Globus pallidus (tissue), 1 donor: ENCODE measurements around the gene AGAP1.
"Not testable (repeated sequence)": the region's sequence is repeated elsewhere in the genome, so short reads cannot be mapped to it uniquely, and the experiment has no call there.

Experiments used
- DNase-seq: peaks from one replicate; pipeline ENCODE4 v3.0.0-alpha.2; 2015; ENCODE audit warnings: low spot score

AGAP1 gene

DNA sequence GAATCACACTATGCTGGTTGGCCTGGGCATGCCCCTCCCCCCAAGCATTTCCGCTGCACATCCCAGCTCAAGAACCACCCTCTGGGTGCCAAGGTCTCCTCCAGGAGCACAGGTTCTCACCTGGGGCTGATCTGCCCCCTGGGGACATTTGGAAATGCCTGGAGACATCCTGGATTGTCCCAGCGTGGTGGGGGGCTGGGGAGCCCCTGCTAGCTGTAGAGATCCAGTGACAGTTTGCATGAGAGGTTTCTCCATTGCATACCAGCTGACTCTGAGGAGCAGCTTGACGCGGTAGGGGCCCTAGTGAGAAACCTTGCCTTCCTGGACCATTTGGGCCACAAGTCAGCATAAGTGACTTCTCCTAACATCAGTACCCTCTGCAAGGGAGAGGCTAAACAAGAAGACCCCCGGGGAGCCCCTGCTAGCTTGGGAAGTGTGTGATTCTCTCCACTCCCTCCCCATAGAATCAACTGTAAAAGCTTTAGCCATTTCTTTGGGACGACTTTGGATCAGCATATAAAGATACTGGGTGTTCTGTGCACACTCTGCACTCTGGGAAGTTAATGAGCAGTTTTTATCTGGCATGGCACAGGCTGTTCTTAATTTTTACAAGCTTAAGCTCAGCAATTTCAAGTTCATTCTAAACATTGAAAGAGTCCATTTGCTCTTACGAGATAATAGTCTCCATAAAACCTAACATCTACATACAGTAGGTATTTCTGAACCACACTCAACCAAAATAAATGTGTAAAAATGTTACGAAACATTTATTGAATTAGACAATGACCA lies 580.2 kb downstream of the AGAP1 start:
- no peak for DNase-seq

DNA sequence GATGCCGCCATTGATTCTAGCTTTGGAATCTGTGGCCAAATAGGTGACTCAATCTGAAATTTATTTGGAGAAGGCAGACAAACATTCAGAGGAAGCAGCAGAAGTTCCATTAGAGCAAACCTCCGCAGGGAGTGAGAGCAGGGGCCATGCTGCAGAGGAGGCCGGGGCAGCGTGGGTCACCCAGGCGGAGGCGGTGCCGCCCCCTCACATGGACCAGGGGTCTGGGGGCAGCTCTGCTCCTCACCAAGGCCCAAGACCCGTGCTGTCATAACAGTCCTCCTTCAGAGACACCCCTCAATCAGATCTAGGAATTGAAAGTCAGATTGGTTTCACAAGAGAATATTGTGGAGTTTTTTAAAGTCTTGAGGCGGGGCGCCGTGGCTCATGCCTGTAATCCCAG lies 582.0 kb downstream of the AGAP1 start:
- no peak for DNase-seq

DNA sequence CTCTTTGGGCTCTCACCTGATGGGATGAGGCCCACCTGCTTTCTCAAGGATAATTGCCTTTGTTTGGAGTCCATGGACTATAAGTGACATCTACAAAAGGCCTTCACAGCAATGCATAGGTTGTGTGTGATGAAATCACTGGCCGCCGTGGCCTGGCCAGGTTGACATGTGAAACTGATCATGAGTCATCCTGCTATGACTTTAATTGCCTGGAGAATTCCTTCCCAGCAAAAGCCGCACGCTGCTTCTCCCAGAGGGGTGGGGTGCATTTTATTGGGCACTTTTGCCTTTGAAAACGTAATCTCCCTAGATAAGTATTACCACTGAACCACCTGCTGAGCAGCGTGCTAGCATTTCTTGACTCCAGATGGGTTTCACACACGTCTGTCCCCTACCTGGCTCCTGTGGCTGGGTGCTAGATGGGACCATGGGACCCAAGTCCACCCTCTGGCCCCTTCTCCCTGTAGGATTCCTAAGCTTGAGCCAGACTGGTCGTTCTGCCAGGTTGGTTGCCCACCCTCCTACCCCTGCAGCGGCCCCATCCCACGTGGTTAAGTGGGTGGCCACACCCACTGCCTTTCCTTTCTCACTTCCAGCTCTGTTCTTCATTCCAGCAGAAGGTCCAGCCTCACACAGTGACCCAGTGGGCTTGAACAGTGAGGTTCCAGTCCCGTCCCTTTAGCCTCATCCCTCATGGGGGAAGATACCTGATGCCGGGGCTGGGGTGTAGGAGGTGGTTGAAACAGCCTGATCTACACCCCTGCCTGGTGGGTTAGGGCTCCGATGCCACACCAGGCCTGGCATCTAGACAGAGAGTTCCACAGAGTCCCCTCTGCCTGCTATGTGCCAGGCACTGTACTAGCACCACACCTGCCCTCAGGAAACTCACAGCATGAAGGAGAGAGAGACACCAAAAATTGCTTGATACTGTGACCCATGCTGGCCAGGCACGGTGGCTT lies 584.7 kb downstream of the AGAP1 start:
- DNase-seq: no peak

DNA sequence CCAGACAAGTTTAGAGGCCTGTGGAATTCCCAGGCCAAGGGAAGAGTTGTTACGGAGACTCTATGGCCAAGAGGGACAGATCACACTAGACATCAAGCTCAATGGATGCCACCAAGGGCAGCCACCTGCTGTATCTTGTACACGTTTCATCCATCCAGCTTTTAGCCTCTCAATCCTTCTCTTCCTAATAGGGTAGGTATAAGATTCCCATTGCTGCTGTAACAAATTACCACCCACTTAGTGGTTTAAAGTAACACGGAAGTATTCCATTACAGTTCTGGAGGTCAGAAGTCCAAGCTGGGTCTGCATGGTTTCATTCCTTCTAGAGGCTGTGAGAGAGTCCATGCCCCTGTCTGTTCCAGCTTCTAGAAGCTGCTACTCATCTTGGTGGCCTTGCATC lies 586.6 kb downstream of the AGAP1 start:
- DNase-seq: no peak

DNA sequence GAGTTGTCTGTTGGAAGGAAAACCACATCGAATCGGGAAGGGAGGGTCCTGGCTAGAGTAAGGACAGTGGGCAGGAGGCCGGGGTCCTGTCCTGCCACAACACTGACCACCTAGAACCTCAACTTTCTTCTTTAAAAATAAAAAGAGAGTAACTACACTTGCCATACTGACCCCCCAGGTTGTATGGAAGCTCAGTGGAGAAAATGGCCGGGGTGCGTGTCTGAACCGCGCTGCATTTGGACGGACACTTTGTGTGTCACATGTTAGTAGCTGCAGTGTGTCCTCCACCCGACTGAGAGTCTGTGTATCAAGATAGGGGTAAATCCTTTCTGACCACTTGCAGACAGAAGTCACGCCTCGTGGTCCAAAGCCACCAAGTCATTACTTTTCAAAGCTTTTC lies 587.3 kb downstream of the AGAP1 start:
- DNase-seq: no peak

DNA sequence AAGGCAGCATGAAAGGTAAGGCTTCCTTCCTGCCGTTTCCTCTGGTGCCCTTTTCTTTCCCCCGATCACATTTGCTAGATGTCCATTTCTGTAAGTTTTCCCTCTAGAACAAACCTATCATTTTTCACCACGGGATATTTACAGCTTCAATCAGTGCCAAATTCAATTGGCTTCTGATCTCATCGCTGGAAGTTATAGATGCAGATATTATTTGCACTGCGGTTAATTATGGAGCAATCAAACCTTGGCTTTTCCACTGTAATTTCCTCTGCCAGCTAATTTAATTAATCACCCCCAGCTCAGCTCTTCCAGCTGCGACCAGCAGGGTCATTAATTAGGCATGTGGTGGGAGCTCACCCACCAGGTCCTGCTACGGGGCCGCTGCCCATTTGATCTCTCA lies 588.2 kb downstream of the AGAP1 start:
- DNase-seq: no peak

DNA sequence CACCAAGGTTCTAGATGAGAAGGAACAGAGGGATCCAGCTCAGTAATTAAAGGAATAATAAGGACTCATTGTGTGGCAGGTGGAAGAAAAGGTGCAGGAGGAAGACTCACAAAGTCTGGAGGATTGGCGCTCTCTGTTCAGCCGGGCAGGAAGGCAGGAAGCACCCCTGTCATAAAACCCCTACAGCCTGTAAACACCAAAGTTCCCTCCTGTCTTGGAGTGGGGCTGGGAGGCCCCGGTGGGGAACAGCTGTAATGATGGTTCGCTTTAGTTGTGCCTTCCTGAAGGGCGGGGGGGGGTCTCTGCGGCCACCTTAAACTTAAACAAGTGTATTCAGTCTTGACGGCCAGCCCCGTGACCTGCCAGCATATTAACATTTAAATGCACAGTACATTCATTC lies 590.1 kb downstream of the AGAP1 start:
- DNase-seq: no peak

DNA sequence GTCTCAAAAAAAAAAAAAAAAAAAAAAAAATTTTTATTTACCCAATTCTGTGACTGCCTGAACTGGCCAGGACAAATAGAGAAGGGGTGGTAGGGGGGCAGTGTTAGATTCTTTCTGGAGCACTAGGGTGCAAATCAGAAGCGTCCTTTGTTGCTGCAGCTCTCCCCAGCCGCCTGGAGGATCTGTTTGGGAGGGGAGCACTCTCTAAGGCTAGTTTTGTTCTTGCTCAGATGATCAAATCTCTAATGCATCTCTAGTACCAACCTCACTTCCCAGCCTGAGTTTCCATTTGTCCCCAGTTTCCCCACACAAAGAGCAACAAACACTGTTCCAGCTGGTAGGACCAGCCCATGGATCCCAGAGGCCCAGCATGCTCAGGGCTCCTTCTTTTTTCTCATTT lies 591.4 kb downstream of the AGAP1 start:
- peak; percentile 41 for DNase-seq

DNA sequence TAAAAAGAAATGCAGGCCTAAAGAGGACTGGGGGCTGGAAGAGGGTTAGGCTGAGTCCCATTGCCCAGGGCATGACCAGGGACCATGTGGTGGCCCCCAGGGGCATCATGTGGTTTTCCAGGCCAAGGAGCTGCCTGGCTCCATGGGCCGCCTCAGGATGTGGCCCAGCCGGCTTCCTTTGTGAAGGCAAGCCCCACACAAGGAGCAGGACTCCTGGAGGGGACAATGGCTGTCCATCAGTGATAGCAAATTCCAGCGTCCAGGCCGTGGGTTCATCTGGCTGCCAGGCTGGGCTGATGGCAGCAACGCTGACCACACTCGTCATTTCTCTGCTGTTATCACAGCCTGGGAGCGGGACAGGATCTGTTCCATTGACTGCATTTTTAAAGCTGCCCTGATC lies 591.8 kb downstream of the AGAP1 start:
- DNase-seq: peak; percentile 7

DNA sequence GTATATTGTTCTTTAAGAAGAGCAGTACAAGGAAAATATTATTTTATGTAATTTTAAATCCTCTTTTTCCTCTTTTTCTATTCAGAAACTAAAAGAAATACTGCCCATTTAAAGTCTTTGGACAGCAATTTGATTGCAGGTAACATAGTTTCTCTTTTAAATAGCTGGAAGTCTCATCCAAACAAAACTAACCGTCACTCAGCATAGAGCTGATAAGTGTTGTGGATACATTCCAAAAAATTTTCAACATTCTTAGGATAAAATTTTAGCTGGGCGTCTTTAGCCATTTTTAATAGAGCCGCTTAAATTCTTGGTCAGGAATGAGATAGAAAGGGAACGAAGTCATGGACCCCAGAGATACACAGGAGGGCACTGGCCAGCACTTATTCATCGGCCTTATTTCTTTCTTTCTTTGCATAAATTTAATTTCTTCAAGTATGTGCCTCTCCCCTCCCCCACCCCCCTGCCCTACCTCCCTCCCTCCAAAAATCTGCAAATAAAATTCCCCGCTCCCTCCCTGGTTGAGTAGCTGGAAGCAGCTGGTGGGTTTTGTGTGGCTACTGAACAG lies 592.6 kb downstream of the AGAP1 start:
- DNase-seq: no peak

DNA sequence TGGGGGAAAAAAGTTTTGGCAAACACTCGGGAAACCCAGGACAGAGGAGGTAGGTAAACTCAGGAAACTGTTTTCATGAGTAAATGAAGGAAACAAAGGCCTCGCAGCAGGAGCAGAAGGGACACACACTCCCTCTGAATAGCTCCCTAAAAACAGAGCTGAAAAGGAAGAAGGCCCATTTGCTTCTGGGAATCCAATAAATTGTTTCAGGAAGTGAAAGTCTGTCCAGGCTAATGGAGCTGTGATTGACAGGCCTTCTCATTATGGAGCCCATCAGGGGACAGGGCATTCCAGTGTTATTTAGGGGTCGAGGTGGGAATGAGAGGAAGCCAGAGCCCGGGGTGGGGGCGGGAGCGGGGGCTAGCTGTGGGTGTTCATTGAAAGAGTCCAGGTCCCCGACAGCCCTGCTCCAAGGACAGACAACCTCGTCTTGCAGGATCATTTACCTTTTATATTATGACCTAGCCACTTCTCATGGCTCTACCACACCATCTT lies 593.2 kb downstream of the AGAP1 start:
- DNase-seq: no peak

DNA sequence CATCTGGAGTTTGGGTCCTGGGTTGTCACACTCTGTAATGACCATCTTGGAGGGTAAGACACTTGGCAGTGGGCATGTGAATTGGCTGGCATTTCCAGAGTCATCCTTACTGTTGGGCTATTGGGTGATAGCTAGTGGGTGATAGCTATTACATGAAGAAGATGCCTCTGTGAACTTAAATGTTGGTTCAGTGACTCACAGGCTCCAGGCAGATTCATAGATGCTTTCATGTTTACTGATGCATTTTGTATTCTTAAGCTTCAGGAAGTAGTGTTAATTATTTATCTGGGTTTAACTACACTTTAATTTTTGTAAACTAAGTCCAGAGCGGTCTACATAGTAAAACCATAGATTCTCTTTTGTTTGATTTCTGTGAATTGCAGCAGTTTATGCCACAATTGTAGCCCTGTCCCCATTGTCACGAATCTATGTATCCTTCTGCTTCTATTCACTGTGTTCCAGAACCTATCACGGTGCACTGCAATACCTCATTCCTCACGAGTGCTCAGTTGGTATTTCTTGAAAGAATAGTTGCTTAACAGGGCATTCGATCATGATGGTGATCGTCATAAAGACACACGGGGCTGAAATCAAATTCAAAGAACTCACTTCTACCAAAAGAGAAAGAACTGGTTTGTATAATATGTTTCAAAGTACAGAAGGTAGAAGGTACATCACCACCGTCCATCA lies 594.7 kb downstream of the AGAP1 start:
- no peak for DNase-seq

DNA sequence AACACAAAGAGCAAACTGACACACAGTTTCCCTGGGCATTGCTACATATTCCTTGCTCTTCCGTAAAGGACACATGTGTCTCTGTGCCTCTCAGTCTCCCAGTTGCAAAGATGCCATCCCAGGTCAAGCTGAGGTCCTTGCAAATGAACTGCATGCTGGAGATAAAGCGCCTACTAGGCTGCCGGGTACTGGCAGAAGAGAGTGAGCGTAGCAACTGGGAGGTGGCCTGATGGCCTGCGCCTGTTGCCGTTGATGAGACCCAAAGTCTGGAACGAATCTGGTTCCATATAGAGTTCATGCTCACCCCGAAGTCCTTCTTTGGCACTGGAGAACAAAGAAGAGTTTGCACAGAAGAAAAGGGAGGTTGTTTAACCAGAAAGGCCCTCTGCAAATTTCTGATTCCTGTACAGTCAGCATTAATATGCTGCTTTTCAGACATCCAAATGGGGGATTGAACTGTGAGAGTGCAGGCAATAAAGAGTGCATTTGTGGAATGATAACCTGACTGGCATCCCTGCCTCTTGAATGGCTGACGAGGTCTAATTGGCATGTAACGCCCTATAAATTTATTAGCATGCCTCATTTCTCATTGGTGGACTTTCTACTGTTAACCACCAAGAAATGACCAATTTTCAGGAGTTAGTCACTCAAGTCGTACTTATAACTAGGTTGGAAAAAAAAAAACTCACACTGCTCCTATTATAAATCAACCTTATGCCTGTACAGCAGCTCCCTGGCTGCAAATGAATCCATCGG lies 595.6 kb downstream of the AGAP1 start:
- DNase-seq: no peak

DNA sequence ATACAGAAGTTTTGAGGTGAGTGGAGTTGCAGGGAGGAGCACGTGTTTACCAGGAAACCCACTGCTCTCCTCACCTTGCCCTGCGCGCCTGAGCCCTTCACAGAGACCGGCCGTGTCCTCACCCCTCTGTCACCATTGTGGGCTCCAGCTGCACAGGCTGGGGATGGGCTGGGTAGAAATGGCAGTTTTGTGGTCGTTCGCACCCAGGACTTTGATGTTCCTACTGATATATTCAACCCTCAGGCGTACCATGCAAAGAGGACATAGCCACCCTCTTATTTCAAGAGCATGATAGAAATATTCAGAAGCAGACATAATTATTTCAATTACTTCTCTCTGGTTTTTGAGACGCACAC lies 596.2 kb downstream of the AGAP1 start:
- no peak for DNase-seq

DNA sequence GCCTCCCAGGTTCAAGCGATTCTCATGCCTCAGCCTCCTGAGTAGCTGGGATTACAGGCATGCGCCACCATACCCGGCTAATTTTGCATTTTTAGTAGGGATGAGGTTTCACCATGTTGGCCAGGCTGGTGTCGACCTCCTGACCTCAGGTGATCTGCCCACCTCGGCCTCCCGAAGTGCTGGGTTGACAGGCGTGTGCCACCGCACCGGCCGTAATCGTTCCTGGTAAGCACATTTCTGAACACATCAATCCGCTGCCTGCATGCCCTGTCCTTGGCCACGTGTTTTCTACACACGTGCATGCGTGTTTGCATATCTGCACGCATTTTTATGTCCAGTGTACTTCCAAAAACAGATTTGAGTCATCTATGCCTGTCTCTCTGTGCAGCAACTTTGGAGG lies 597.0 kb downstream of the AGAP1 start:
- DNase-seq: not testable (repeated sequence)

DNA sequence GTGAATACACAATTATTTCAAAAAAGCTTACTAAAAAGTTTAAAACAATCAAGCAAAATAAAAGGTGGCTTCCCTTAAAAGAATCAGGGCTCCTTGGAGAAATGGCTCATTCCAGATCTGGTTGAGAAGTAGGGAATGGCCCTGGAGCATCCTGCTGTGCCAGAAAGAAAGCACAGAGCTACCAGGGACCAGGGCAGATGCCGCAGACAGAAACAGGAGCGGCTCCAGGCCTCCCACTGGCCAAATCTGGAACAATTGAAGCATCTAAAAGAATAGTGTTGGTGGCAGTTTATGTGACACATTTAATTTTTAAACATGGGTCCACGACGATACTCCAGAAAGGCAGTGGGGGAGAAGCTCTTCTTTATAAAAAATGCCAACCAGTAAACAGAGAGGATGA lies 598.9 kb downstream of the AGAP1 start:
- no peak for DNase-seq

DNA sequence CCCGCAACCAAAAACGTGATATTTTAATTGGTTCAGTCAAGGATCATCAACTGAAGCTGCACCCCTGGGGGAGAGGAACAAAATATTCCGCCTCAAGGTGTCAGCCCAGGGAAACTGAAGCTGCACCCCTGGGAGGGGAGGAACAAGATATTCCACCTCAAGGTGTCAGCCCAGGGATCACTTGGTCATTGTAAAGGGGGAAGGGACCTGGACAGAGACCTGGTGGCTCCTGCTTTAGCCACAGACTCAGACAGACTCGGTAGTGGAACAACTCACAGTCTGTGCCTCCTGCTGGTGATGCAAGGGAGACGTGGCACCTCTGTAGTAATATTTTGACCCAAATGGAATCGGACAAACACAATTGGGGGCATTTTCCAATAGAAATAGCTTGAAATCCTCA lies 599.3 kb downstream of the AGAP1 start:
- no peak for DNase-seq

DNA sequence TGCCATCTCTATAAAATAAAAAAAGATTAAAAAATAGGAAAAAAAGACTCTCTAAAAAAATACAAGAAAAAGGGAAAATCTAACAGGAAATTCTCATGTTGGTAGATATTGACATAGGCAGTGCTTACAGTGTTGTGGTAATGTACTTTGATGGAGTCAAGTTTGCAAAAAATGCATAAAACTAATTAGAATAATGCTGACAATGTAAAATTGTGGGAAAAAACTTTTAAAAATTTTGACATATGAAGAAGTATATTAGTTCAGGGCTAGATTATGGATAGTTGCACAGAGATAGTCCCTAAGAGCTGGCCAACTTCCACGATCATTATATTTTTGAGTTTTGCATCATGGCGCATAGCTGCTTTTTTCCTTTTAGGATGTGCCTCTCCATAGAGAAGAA lies 601.7 kb downstream of the AGAP1 start:
- no peak for DNase-seq

DNA sequence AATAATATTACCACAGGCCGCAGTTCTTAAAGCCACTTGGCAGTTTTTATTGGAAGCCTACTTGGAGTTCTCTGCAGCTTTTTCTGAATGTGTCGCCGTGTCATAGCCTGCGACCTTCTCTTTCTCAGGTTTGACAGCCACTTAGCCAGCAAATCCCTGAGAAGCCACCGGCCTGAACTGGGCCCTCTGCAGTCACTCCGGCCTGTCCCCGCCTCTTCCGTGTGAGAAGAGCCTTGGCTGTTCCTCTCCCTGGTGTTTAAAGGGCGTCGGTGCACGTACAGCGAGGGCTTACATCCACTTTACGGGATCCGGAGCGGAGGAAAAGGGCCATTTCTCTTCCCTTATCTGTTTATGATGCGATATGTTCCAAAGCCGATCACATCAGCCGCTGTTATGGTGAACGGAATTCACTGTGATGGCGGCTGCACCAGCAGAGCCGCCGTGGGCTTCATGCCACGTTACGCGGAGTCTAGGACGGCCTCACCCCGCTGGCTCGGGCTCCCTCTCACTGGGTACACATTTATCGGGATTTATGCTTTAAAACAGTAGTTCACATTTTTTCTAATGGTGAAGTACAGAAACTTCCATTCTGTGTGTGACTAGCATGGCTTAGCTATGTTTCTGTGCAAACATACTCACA lies 607.6 kb downstream of the AGAP1 start:
- no peak for DNase-seq

DNA sequence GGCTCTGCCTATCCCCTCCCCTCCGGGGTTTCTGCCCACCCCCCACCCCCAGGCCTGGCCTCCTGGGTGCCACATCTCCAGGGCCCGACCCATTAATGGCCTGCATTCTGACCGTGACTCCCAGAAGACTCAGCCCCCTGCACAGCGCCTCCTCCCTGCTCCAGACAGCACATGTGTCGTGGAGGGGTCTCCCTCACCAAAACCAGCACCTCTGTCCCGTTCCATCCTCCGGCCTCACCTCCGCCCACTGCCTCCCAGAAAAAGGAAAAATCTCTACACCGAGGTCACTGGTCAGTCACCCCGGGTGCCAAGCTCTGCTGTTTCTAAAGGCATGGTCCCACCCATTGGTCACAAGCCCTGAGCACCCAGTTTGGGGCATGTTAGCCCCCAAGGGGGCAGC lies 609.1 kb downstream of the AGAP1 start:
- no peak for DNase-seq

DNA sequence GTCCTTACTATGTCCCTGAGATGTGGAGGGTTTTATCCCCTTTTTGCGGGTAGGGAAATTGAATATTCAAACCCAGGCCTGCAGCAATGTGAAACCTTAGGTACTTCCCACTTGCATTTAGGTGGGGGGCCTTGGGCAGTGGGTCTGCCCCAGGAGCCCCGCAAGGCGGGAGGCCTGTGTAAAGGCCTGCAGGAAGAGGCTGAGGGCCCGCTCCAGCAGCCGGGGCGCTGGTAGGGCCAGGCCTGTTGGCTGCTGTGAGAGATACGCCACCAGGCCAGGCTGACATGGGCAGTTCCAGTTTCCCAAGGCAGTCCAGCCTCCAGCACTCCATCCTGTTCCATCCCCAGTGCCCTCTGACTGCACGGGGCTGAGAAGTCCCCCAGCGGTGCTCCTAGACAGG lies 610.1 kb downstream of the AGAP1 start:
- no peak for DNase-seq
